ENCODE measurements around the gene P3H2. TPM values are rescaled to one million over a fixed set of nuclear protein-coding genes. Genes with fewer than 3 reads are reported as not detected.

The P3H2 gene
- total RNA-seq, 1 donor = 0.84 TPM

DNA sequence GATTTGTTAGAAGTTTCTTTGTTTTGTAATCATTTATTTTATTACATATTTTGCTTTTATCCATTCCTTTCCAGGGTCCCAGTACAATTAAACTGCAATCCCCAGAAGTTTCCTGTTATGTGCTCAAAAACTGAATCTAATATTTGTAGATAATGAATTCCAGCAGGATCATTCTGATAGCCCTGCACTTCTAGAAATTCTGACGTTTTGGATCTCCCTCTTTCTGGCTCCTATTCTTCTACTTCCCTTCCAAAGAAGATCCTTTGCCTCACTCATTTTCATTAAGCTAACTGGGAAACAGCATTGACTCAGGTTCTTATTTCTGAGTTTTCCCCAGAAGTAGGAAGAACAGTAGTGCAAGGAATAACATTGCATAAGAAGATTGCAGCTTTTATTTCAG, 9.9 kb downstream of the P3H2 start:
- H3K4me3 ChIP-seq (ENCODE audit: low read length) = no peak overlapping the region
- H3K4me1 ChIP-seq (ENCODE audit: insufficient read depth, low read length) = no peaks in the 10 kb centered on the region
- H3K27me3 ChIP-seq (ENCODE audit: insufficient read depth, low read length) = no peaks in the 10 kb centered on the region
- no peaks in the 10 kb centered on the region for H3K9me3 ChIP-seq (ENCODE audit: low read depth, low read length)

DNA sequence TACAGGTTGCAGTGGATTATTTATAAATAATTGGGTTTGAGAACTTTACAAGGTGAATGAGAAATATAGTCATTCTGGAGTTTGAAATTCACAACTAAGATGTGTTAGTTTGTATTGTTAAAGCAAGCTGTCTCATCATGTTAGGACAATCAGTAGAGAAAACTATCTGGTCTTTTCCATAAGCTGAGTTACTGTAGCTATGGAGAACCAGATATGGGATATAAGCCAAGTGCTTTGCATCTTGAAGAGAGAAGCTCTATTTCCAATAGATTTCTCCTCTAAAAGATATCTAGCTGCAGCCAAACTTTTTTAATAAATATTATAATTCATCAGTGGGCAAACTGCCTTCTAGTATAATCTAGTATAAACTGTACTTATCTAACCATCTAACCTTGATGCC, 11.3 kb downstream of the P3H2 start:
- Histone ChIP-seq H3K9me3 (ENCODE audit: low read depth, low read length) (no peaks in the 10 kb centered on the region), H3K27me3 (ENCODE audit: insufficient read depth, low read length) (no peaks in the 10 kb centered on the region), H3K4me3 (ENCODE audit: low read length) (no peak overlapping the region), H3K4me1 (ENCODE audit: insufficient read depth, low read length) (no peaks in the 10 kb centered on the region)

DNA sequence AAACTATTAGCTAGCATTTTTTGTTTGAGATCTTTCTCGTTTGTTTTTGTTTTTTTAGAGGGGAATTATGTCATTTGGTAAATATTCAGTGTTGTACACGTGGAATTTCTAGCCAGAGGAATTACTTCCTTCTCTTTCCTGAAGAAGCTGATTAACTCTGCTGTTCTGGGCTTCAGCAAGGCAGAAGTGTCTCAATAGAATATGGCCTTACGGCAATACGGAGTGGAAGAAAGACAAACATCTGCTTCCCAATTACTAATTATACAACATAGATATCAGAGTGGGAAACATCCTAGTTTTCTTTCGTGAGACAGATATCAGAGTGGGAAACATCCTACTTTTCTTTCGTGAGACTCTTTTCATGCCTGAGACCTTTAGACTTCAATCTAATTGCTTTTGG, 11.9 kb downstream of the P3H2 start:
- Histone ChIP-seq H3K27me3 (ENCODE audit: insufficient read depth, low read length) (no peaks in the 10 kb centered on the region), H3K9me3 (ENCODE audit: low read depth, low read length) (no peaks in the 10 kb centered on the region), H3K4me1 (ENCODE audit: insufficient read depth, low read length) (no peaks in the 10 kb centered on the region), H3K4me3 (ENCODE audit: low read length) (no peak overlapping the region)

DNA sequence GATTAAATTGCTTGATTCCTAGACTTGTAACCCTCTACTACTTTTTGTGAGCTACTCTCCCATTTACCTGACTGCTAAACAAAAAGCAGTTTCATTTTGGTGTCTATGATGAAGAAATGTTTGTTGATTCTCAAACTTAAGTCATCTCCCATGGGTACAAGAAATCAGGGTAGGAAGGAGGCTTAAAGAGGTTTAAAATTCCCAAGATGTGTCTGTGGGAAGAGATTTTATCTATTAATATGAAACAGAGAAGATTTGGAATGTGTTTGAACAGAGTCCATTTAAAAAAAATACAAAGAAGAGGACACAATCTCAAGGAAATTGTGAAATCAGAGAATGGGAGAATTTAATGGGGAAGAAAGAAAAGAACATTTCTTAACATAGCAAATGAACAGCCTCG, 14.8 kb downstream of the P3H2 start:
- Histone ChIP-seq H3K27me3 (ENCODE audit: insufficient read depth, low read length) (no peaks in the 10 kb centered on the region), H3K4me1 (ENCODE audit: insufficient read depth, low read length) (peaks cover 3% of the 10 kb centered on the region), H3K4me3 (ENCODE audit: low read length) (no peak overlapping the region), H3K9me3 (ENCODE audit: low read depth, low read length) (no peaks in the 10 kb centered on the region)

DNA sequence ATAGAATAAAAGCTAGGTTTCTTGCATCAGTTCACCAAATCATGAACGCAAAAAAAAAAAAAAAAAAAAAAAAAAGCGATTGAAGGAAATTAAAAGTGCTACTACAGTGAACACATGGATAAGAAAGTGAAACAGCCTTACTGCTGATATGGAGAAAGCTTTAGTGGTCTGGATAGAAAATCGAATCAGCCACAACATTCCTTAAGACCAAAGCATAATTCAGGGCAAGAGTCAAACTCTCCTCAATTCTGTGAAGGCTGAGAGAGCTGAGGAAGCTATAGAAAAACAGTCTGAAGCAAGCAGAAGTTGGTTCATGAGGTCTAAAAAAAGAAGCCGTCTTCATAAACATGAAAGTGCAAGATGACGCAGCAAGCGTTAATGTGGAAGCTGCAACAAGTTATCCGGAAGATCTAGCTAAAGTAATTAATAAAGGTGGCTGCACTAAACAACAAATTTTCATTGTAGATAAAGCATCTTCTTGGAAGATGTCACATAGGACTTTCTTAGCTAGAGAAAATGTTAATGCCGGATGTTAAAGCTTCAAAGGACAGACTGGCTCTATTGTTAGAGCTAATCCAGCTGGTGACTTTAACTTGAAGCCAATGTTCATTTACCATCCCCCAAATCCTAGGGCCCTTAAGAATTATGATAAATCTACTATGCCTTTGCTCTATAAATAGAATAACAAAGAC, 19.2 kb downstream of the P3H2 start:
- Histone ChIP-seq H3K9me3 (ENCODE audit: low read depth, low read length) (no peaks in the 10 kb centered on the region), H3K27me3 (ENCODE audit: insufficient read depth, low read length) (no peaks in the 10 kb centered on the region), H3K4me1 (ENCODE audit: insufficient read depth, low read length) (peaks cover 3% of the 10 kb centered on the region), H3K4me3 (ENCODE audit: low read length) (no peak overlapping the region)

DNA sequence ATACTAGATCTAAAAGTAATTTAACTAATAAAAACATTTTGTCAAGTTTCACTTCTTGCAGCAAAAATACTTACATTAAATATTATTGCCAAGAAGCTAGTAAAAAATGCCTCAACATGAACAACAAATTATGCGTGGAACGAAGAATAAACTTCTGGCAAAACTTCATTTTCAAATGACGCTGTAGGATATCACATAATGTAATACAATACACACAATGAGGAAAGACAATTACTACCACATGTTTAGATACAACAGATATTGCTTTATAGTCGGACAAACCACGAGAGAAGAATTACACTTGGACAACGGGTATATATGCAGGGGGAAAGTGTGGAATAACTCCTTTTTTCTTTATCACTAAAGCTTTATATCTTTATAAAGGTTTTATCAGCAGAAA, 21.6 kb downstream of the P3H2 start:
- H3K4me3 ChIP-seq (ENCODE audit: low read length) = no peak overlapping the region
- no peaks in the 10 kb centered on the region for H3K9me3 ChIP-seq (ENCODE audit: low read depth, low read length)
- H3K27me3 ChIP-seq (ENCODE audit: insufficient read depth, low read length) = no peaks in the 10 kb centered on the region
- H3K4me1 ChIP-seq (ENCODE audit: insufficient read depth, low read length) = peaks cover 3% of the 10 kb centered on the region

DNA sequence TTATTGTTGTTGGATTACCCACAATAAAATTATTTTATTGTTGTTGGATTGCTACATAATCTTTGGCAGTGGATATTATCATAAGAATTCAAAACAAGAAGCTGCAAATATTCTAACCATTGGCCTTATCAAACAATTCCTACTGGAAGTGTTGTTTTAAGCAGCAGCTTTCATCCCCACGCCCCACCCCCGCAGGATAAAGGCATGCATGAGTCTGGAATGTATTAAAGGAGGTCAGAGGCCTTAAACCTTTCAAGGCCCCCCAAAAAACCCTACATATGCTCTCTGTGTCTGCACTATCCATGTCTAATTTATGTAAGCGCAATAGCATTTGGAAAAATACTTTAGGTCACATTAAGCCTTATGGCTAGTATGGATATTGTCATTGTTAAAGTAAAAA, 23.1 kb downstream of the P3H2 start:
- Histone ChIP-seq H3K4me3 (ENCODE audit: low read length) (no peak overlapping the region), H3K4me1 (ENCODE audit: insufficient read depth, low read length) (peaks cover 3% of the 10 kb centered on the region), H3K9me3 (ENCODE audit: low read depth, low read length) (no peaks in the 10 kb centered on the region), H3K27me3 (ENCODE audit: insufficient read depth, low read length) (no peaks in the 10 kb centered on the region)

DNA sequence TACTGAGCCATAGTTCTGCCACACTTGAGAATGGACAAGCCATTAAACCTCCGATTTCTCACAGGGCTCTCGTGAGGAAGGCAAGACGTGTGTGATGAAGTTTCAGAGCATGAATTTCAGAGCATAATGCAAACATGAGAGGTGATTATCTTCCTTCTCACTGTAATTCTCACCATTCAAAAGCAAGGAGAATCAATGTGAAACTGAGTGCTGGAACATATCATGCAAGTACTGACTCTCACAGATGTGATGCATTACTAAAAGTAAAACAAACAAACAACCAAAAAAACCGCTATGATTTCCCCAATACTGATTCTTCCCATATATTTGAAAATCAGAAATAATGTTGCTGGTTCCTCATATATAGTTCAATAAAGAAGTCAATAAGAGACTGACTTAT, 23.7 kb downstream of the P3H2 start:
- H3K4me1 ChIP-seq (ENCODE audit: insufficient read depth, low read length) = peaks cover 3% of the 10 kb centered on the region
- H3K27me3 ChIP-seq (ENCODE audit: insufficient read depth, low read length) = no peaks in the 10 kb centered on the region
- no peaks in the 10 kb centered on the region for H3K9me3 ChIP-seq (ENCODE audit: low read depth, low read length)
- H3K4me3 ChIP-seq (ENCODE audit: low read length) = no peak overlapping the region

DNA sequence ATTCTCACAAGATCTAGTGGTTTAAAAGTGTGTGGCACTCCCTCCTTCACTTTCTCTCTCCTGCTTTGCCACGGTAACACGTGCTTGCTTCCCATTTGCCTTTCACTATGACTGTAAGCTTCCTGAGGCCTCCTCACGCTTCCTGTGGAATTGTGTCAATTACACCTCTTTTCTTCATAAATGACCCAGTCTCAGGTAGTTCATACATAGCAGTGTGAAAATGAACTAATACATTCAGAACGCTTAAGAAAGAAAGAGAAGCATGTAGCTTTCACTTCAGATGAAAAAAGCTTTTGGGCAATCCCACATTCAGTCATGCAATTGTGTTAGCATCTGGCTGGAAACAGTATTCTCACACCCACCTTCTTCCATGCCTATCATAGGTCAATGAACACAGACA, 24.4 kb downstream of the P3H2 start:
- Histone ChIP-seq H3K4me1 (ENCODE audit: insufficient read depth, low read length) (no peaks in the 10 kb centered on the region), H3K4me3 (ENCODE audit: low read length) (no peak overlapping the region), H3K27me3 (ENCODE audit: insufficient read depth, low read length) (no peaks in the 10 kb centered on the region), H3K9me3 (ENCODE audit: low read depth, low read length) (no peaks in the 10 kb centered on the region)

DNA sequence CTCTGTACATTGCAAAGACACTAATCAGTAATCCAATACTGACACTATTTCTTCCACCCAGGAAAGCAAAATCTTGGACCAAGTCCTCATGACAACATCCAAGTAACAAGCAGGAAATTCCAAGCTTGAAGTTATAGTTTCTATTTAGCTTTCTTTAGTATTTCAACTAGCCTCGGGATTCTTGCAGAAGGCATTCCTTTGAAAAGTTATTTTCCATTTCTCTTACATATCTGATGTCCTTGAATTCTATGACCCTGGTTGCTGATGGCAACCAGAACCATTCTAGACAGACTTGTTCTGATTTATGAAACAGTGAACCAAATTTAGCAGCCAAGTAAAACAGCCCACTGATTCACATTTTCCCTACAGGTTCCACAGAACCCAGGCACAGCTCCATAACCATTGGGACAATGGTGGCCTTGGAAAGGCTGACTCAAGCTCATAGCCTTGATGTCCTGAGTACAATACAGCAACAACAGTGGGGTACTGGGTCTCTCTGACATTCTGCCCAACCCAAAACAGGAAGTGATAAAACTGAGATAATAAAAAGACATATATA, 26.5 kb downstream of the P3H2 start:
- Histone ChIP-seq H3K27me3 (ENCODE audit: insufficient read depth, low read length) (no peaks in the 10 kb centered on the region), H3K4me1 (ENCODE audit: insufficient read depth, low read length) (no peaks in the 10 kb centered on the region), H3K9me3 (ENCODE audit: low read depth, low read length) (no peaks in the 10 kb centered on the region), H3K4me3 (ENCODE audit: low read length) (no peak overlapping the region)

DNA sequence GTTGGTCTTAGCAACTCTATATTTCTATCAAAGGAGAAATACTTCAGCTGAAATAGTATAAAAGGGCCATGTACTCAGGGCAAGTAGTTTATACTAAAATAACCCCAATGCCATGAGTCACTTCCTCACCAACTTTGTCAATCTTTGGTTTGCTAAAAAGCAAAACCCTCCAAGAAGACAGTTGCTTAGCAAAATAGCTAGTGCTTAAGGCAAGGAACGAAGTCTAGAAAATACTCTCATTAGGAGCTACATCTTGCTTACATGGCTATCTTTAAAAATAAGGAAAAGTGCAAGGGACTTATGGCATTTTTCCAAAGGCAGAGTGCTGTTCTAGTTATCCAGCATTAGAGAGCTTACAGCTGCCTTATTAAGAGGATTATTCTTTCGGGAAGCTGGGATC, 28.4 kb downstream of the P3H2 start:
- no peaks in the 10 kb centered on the region for H3K4me1 ChIP-seq (ENCODE audit: insufficient read depth, low read length)
- H3K27me3 ChIP-seq (ENCODE audit: insufficient read depth, low read length) = no peaks in the 10 kb centered on the region
- H3K9me3 ChIP-seq (ENCODE audit: low read depth, low read length) = no peaks in the 10 kb centered on the region
- no peak overlapping the region for H3K4me3 ChIP-seq (ENCODE audit: low read length)

DNA sequence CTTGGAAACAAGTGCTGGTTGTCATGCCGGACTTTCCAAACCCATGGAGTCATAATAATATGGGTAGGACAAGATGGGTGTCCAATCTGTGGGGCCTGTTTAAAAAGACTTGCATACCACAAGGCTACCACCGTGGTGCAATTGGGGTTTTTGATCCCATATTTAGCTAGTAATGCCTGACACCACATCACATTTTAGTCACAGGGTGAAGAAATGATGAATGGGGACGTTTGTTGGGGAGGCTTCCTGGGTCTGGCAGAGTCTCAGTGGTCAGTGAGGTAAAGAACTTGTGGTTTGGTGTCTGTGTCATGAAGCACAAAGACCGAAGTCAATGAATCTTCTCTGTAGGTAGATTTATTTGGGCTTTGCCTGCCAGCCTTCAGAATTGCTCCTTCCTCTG, 31.0 kb downstream of the P3H2 start:
- Histone ChIP-seq H3K27me3 (ENCODE audit: insufficient read depth, low read length) (no peaks in the 10 kb centered on the region), H3K4me3 (ENCODE audit: low read length) (no peak overlapping the region), H3K4me1 (ENCODE audit: insufficient read depth, low read length) (no peaks in the 10 kb centered on the region), H3K9me3 (ENCODE audit: low read depth, low read length) (no peaks in the 10 kb centered on the region)

DNA sequence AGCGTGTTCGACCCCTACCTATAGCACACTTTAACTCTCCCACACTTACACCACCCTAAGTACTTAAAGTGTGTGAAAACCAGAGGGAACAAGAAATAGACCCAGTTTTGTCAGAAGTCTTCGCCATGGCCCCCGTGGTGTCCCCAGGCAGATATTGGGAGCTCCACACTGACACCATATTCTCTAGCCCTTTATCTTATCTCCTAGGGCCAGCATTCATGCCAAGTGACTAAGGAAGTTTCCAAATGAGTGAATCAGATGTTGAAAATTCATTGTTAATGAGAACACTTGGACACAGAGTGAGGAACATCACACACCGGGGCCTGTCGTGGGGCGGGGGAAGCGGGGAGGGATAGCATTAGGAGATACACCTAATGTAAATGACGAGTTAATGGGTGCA, 31.8 kb downstream of the P3H2 start:
- Histone ChIP-seq H3K9me3 (ENCODE audit: low read depth, low read length) (no peaks in the 10 kb centered on the region), H3K4me1 (ENCODE audit: insufficient read depth, low read length) (no peaks in the 10 kb centered on the region), H3K27me3 (ENCODE audit: insufficient read depth, low read length) (no peaks in the 10 kb centered on the region), H3K4me3 (ENCODE audit: low read length) (no peak overlapping the region)

DNA sequence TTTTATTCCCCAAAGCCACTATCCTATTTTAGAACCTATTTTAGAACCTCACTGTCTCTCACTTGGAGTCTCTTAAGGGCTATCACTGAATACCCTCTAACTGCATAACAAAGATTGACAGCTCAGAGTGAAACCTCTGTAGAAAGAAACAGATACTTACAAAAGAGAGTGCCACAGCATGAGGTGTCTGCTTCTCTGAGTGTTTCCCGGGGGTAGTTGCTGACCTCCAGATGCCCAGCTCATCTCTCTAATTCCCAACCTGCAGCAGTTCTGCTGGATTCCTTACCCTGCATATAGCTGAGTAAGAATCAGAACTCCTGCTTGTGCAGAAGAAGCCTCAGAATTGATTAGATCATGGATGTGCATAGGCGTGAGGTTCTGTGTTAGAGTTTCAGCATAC, 34.5 kb downstream of the P3H2 start:
- H3K4me1 ChIP-seq (ENCODE audit: insufficient read depth, low read length) = no peaks in the 10 kb centered on the region
- no peaks in the 10 kb centered on the region for H3K9me3 ChIP-seq (ENCODE audit: low read depth, low read length)
- no peak overlapping the region for H3K4me3 ChIP-seq (ENCODE audit: low read length)
- no peaks in the 10 kb centered on the region for H3K27me3 ChIP-seq (ENCODE audit: insufficient read depth, low read length)

DNA sequence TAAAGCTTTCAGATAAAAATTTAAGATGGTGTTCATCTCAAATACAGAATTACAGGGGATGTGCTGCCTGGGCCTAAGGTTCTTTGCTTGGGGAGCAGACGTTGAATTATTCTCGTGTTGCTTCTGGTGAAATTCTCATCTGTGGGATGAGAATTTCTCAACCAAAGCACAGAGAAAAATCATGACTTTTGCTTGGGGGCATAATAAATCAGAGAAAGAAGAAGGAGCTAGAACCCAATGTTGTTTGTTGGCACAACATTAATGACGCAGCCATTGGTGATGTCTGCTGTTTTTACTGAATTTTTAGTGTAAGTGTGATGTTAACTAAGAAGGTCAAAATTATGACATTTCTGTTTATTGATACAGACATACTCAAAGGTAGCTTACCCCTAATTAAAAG, 35.7 kb downstream of the P3H2 start:
- H3K27me3 ChIP-seq (ENCODE audit: insufficient read depth, low read length) = no peaks in the 10 kb centered on the region
- no peaks in the 10 kb centered on the region for H3K9me3 ChIP-seq (ENCODE audit: low read depth, low read length)
- no peak overlapping the region for H3K4me3 ChIP-seq (ENCODE audit: low read length)
- H3K4me1 ChIP-seq (ENCODE audit: insufficient read depth, low read length) = no peaks in the 10 kb centered on the region

DNA sequence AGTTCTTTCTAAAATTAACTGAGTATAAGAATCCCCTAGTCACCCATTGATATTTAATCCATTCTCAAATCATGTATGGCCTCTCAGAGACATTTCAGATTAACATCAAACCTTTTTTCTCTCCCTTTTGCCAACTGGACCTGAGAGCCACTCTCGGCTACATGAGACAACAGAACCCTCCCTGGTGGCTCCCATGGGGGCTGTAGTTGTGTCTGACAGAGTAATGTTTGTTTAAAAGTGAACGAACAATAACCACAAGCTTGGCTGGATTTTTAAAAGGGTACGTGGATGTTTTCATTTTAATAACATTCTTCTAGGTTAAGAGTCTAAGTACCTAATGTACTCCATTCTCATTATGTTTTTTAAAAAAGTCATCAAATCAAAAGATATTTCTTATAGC, 37.1 kb downstream of the P3H2 start:
- no peaks in the 10 kb centered on the region for H3K9me3 ChIP-seq (ENCODE audit: low read depth, low read length)
- H3K4me1 ChIP-seq (ENCODE audit: insufficient read depth, low read length) = no peaks in the 10 kb centered on the region
- no peaks in the 10 kb centered on the region for H3K27me3 ChIP-seq (ENCODE audit: insufficient read depth, low read length)
- H3K4me3 ChIP-seq (ENCODE audit: low read length) = no peak overlapping the region
